H9 (cell line): ENCODE measurements around the gene RPS19BP1. TPM values are rescaled to one million over a fixed set of nuclear protein-coding genes. Genes with fewer than 3 reads are reported as not detected.
A peak's percentile ranks its signal among the peaks of the same experiment; 100 is the strongest.

Experiments used
- DNase-seq: peaks from one replicate; pipeline ENCODE4 v3.0.0-alpha.2; 2017
- H2AFZ ChIP-seq: one replicate; pipeline ENCODE4 v1.6.1; 2013; ENCODE audit warnings: mild to moderate bottlenecking, low read length, control low read depth, moderate library complexity
- H2AK5ac ChIP-seq: 2 replicates; pipeline ENCODE4 v1.6.1; 2013; ENCODE audit warnings: low read length, control low read depth, mixed read lengths; ENCODE audit not compliant: insufficient read length
- H2BK120ac ChIP-seq: one replicate; pipeline ENCODE4 v1.6.1; 2013; ENCODE audit warnings: low read depth, mild to moderate bottlenecking, low read length, control low read depth, inconsistent platforms; ENCODE audit not compliant: poor library complexity, severe bottlenecking
- H2BK12ac ChIP-seq: 2 replicates; pipeline ENCODE4 v1.6.1; 2013; ENCODE audit warnings: low read length, control low read depth, mixed read lengths, low read depth; ENCODE audit not compliant: insufficient read length
- H2BK15ac ChIP-seq: 2 replicates; pipeline ENCODE4 v1.6.1; 2013; ENCODE audit warnings: low read depth, low read length, control low read depth
- H2BK20ac ChIP-seq: one replicate; pipeline ENCODE4 v1.6.1; 2013; ENCODE audit warnings: low read depth, mild to moderate bottlenecking, low read length, control low read depth, inconsistent platforms; ENCODE audit not compliant: poor library complexity, severe bottlenecking
- H2BK5ac ChIP-seq: 2 replicates; pipeline ENCODE4 v1.6.1; 2013; ENCODE audit warnings: low read length, control low read depth, mixed read lengths; ENCODE audit not compliant: insufficient read length
- H3K14ac ChIP-seq: 2 replicates; pipeline ENCODE4 v1.6.1; 2013; ENCODE audit warnings: low read length, control low read depth; ENCODE audit not compliant: insufficient read depth
- H3K18ac ChIP-seq: 2 replicates; pipeline ENCODE4 v1.6.1; 2013; ENCODE audit warnings: low read depth, mild to moderate bottlenecking, mixed read lengths, low read length, control low read depth; ENCODE audit not compliant: insufficient read length
- H3K23ac ChIP-seq: 2 replicates; pipeline ENCODE4 v1.6.1; 2013; ENCODE audit warnings: low read length, control low read depth, mixed read lengths, low read depth; ENCODE audit not compliant: insufficient read length
- H3K23me2 ChIP-seq: 2 replicates; pipeline ENCODE4 v1.6.1; 2013; ENCODE audit warnings: low read depth, mild to moderate bottlenecking, mixed read lengths, low read length, control low read depth; ENCODE audit not compliant: insufficient read length, poor library complexity, severe bottlenecking
- H3K27ac ChIP-seq: 2 replicates; pipeline ENCODE4 v1.5.1; 2013; ENCODE audit warnings: low read length, control low read depth, mixed read lengths, low read depth; ENCODE audit not compliant: insufficient read length
- H3K27me3 ChIP-seq: 2 replicates; pipeline ENCODE4 v1.6.1; 2013; ENCODE audit warnings: low read length, control low read depth, inconsistent platforms; ENCODE audit not compliant: insufficient read depth
- H3K4ac ChIP-seq: 2 replicates; pipeline ENCODE4 v1.6.1; 2013; ENCODE audit warnings: low read depth, mild to moderate bottlenecking, control low read depth, inconsistent platforms, low read length, moderate library complexity
- H3K4me1 ChIP-seq: 2 replicates; pipeline ENCODE4 v1.6.1; 2013; ENCODE audit warnings: low read length, control low read depth, inconsistent platforms; ENCODE audit not compliant: insufficient read depth
- H3K4me2 ChIP-seq: 2 replicates; pipeline ENCODE4 v1.6.1; 2013; ENCODE audit warnings: low read length, control low read depth, mixed read lengths; ENCODE audit not compliant: insufficient read length, insufficient read depth
- H3K56ac ChIP-seq: 2 replicates; pipeline ENCODE4 v1.6.1; 2013; ENCODE audit warnings: low read depth, mild to moderate bottlenecking, mixed read lengths, low read length, control low read depth; ENCODE audit not compliant: insufficient read length
- H3K79me1 ChIP-seq: 2 replicates; pipeline ENCODE4 v1.6.1; 2013; ENCODE audit warnings: low read depth, mild to moderate bottlenecking, moderate library complexity, low read length, control low read depth, inconsistent platforms; ENCODE audit not compliant: insufficient read depth, poor library complexity, severe bottlenecking
- H3K79me2 ChIP-seq: 2 replicates; pipeline ENCODE4 v1.6.1; 2013; ENCODE audit warnings: low read length, control low read depth, inconsistent platforms; ENCODE audit not compliant: insufficient read depth
- H3K9ac ChIP-seq: 2 replicates; pipeline ENCODE4 v1.6.1; 2013; ENCODE audit warnings: low read length, control low read depth, mixed read lengths; ENCODE audit not compliant: insufficient read length; ENCODE audit errors: extremely low read depth
- H3K9me3 ChIP-seq: one replicate; pipeline ENCODE4 v1.6.1; 2013; ENCODE audit warnings: low read depth, low read length, inconsistent platforms; ENCODE audit not compliant: control insufficient read depth
- H3T11ph ChIP-seq: one replicate; pipeline ENCODE4 v1.6.1; 2013; ENCODE audit warnings: mild to moderate bottlenecking, low read length, control low read depth, inconsistent platforms
- H4K20me1 ChIP-seq: one replicate; pipeline ENCODE4 v1.6.1; 2013; ENCODE audit not compliant: control insufficient read depth, insufficient read length, insufficient read depth
- H4K5ac ChIP-seq: 2 replicates; pipeline ENCODE4 v1.6.1; 2013; ENCODE audit warnings: low read depth, mild to moderate bottlenecking, mixed read lengths, low read length, control low read depth; ENCODE audit not compliant: insufficient read length
- H4K8ac ChIP-seq: replicated peaks from 2 replicates; pipeline ENCODE4 v1.6.1; 2013; ENCODE audit warnings: low read length, control low read depth, mixed read lengths, low read depth; ENCODE audit not compliant: insufficient read length
- H4K91ac ChIP-seq: 2 replicates; pipeline ENCODE4 v1.6.1; 2013; ENCODE audit warnings: low read depth, mild to moderate bottlenecking, moderate library complexity, mixed read lengths, low read length, control low read depth; ENCODE audit not compliant: insufficient read length
- H3K27ac Mint-ChIP-seq, 3 experiments: 2 replicates in 2 of 3; 3 replicates in 1 of 3; pipeline ENCODE4 v1.8.0; 2020 to 2021; ENCODE audit warnings: mixed read lengths in 3 of 3, mild to moderate bottlenecking in 1 of 3, moderate library complexity in 1 of 3
- H3K27me3 Mint-ChIP-seq: 2 replicates; pipeline ENCODE4 v1.8.0; 2021; ENCODE audit warnings: low read depth, mild to moderate bottlenecking, moderate library complexity, mixed read lengths
- H3K36me3 Mint-ChIP-seq, 3 experiments: 2 replicates in 2 of 3; 3 replicates in 1 of 3; pipeline ENCODE4 v1.8.0; 2020 to 2021; ENCODE audit warnings: low read depth in 3 of 3, mixed read lengths in 3 of 3; ENCODE audit not compliant: insufficient read depth in 1 of 3
- H3K4me1 Mint-ChIP-seq, 2 experiments: 2 replicates each; pipeline ENCODE4 v1.8.0; 2020; ENCODE audit warnings: mixed read lengths in 2 of 2
- H3K4me3 Mint-ChIP-seq, 2 experiments: 2 replicates in 1 of 2; 3 replicates in 1 of 2; pipeline ENCODE4 v1.8.0; 2020 to 2021; ENCODE audit warnings: mild to moderate bottlenecking in 2 of 2, mixed read lengths in 2 of 2, moderate library complexity in 1 of 2
- H3K9me3 Mint-ChIP-seq, 2 experiments: 2 replicates in 1 of 2; 3 replicates in 1 of 2; pipeline ENCODE4 v1.8.0; 2020; ENCODE audit warnings: mild to moderate bottlenecking in 2 of 2, mixed read lengths in 2 of 2, moderate library complexity in 1 of 2
- WGBS: extraction: QIAGEN DNeasy Blood & Tissue Kit; methylation state at CpG from one replicate; pipeline ENCODE4 v1.1.7; 2013; ENCODE audit warnings: missing lambda C conversion rate, low lambda C conversion rate, mixed read lengths; ENCODE audit not compliant: insufficient read length; ENCODE audit errors: extremely low coverage; 5-methylcytosine and 5-hydroxymethylcytosine counted together
- total RNA-seq: library from RNA; stranded (reverse); gene quantifications from 2 replicates; pipeline ENCODE4 v1.2.1, GENCODE V29; 2021
- TF ChIP-seq, protein P1 (sequence below): fragments of 200-600 bp; sonication (generic); conservative IDR thresholded peaks from 3 replicates; pipeline ENCODE4 v1.8.0; 2021; ENCODE audit warnings: antibody characterized with exemption, mild to moderate bottlenecking

Gene RPS19BP1
- total RNA-seq, 1 experiment from 2014 or later, result 65.0 TPM

DNA sequence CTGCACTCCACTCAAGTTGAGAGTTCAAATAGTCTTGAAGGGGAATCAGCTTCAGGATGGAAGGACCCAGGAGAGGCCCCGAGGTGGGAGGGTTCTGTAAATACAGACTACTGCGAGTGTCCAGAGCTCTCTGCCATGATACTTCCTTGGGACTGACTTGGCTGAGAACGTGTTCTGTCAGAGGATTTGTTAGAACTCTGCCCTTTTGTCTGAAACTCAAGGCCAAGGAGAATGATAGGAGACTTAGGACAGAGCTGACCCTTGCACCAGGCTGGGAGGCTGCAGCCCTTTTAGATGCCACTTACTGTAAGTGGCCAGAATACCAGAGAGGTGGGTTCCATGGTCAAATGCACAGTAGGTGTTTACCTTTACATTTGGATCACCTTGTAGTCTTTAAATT lies 15.1 kb downstream of the RPS19BP1 start:
- no peak overlapping the region for H3K23ac ChIP-seq
- H3K9me3 ChIP-seq, result no peaks in the 10 kb centered on the region
- TF ChIP-seq, protein P1, sequence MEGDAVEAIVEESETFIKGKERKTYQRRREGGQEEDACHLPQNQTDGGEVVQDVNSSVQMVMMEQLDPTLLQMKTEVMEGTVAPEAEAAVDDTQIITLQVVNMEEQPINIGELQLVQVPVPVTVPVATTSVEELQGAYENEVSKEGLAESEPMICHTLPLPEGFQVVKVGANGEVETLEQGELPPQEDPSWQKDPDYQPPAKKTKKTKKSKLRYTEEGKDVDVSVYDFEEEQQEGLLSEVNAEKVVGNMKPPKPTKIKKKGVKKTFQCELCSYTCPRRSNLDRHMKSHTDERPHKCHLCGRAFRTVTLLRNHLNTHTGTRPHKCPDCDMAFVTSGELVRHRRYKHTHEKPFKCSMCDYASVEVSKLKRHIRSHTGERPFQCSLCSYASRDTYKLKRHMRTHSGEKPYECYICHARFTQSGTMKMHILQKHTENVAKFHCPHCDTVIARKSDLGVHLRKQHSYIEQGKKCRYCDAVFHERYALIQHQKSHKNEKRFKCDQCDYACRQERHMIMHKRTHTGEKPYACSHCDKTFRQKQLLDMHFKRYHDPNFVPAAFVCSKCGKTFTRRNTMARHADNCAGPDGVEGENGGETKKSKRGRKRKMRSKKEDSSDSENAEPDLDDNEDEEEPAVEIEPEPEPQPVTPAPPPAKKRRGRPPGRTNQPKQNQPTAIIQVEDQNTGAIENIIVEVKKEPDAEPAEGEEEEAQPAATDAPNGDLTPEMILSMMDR, result no peak
- Mint-ChIP-seq H3K27ac (no peak overlapping the region), H3K4me3 (peak overlapping the region in 1 of 2 experiments; percentile 39; a peak in 1 of 5 replicates), H3K36me3 (peaks cover 44 to 73% (median 60%) of the 10 kb centered on the region in 3 experiments), H3K27me3 (peaks cover 68% of the 10 kb centered on the region), H3K4me1 (peaks cover 17 to 18% of the 10 kb centered on the region in 2 experiments), H3K9me3 (peaks cover 0 to 2% of the 10 kb centered on the region in 2 experiments; a peak in 3 of 5 replicates)
- no peak overlapping the region for H3K4ac ChIP-seq
- H3K56ac ChIP-seq, result no peak overlapping the region
- H3K4me2 ChIP-seq, result no peak overlapping the region
- H3K18ac ChIP-seq, result no peak overlapping the region
- no peak overlapping the region for H3K9ac ChIP-seq
- H4K91ac ChIP-seq, result no peak overlapping the region
- H3T11ph ChIP-seq, result no peak overlapping the region
- H2AK5ac ChIP-seq, result no peak overlapping the region
- H2BK15ac ChIP-seq, result no peak overlapping the region
- H2BK20ac ChIP-seq, result no peak overlapping the region
- no CpG with 5 or more reads among the region's 3 CpGs for WGBS
- no peak for DNase-seq
- H2BK120ac ChIP-seq, result no peak overlapping the region
- H4K8ac ChIP-seq, result no peak overlapping the region
- H4K20me1 ChIP-seq, result peaks cover 5% of the 10 kb centered on the region
- no peak overlapping the region for H3K14ac ChIP-seq
- no peak overlapping the region for H3K27ac ChIP-seq
- H3K79me1 ChIP-seq, result no peaks in the 10 kb centered on the region
- no peak overlapping the region for H2BK5ac ChIP-seq
- H2BK12ac ChIP-seq, result no peak overlapping the region
- H4K5ac ChIP-seq, result no peak overlapping the region
- H3K4me1 ChIP-seq, result no peaks in the 10 kb centered on the region; the same call in 1 of the 2 replicates
- peaks cover 8% of the 10 kb centered on the region; the same call in 1 of the 2 replicates for H3K79me2 ChIP-seq
- no peak overlapping the region for H2AFZ ChIP-seq
- H3K27me3 ChIP-seq, result no peaks in the 10 kb centered on the region; the same call in 1 of the 2 replicates
- H3K23me2 ChIP-seq, result peaks cover 13% of the 10 kb centered on the region
